Duodenal mucosa (tissue), 2 donors: Measurements from ENCODE around the gene ACSS1.

ENCODE experiments used
- H3K27ac ChIP-seq: one replicate; pipeline ENCODE4 v1.7.0; 2013; ENCODE audit warnings: low read depth, low read length
- H3K27me3 ChIP-seq, 2 donors: one replicate each; pipeline ENCODE4 v1.7.0; 2013; ENCODE audit warnings: low read length in 2 of 2, control low read depth in 1 of 2; ENCODE audit not compliant: insufficient read depth in 2 of 2, control insufficient read depth in 1 of 2
- H3K36me3 ChIP-seq, 2 donors: one replicate each; pipeline ENCODE4 v1.7.0; 2013; ENCODE audit warnings: low read length in 2 of 2, control low read depth in 1 of 2; ENCODE audit not compliant: insufficient read depth in 2 of 2, control insufficient read depth in 1 of 2
- H3K4me1 ChIP-seq, 2 donors: one replicate each; pipeline ENCODE4 v1.7.0; 2013; ENCODE audit warnings: low read length in 2 of 2, control low read depth in 1 of 2; ENCODE audit not compliant: insufficient read depth in 2 of 2, control insufficient read depth in 1 of 2
- H3K4me3 ChIP-seq, 2 donors: one replicate each; pipeline ENCODE4 v1.7.0; 2013; ENCODE audit warnings: low read length in 2 of 2, low read depth in 1 of 2
- H3K9ac ChIP-seq, 2 donors: one replicate each; pipeline ENCODE4 v1.7.0; 2013; ENCODE audit warnings: low read length in 2 of 2, low read depth in 1 of 2
- H3K9me3 ChIP-seq, 2 donors: one replicate each; pipeline ENCODE4 v1.7.0; 2013; ENCODE audit warnings: low read length in 2 of 2, control low read depth in 1 of 2; ENCODE audit not compliant: control insufficient read depth in 1 of 2

The ACSS1 gene

GRCh38 chr20:24989162-24989561 is 68.8 kb downstream of the ACSS1 start:
- Histone ChIP-seq H3K27ac (no peak overlapping the region), H3K4me3 (no peak overlapping the region), H3K9ac (no peak overlapping the region), H3K36me3 (peaks cover 0 to 6% of the 10 kb centered on the region in 2 donors), H3K9me3 (no peaks in the 10 kb centered on the region), H3K27me3 (no peaks in the 10 kb centered on the region), H3K4me1 (peaks cover 35 to 38% of the 10 kb centered on the region in 2 donors)

DNA sequence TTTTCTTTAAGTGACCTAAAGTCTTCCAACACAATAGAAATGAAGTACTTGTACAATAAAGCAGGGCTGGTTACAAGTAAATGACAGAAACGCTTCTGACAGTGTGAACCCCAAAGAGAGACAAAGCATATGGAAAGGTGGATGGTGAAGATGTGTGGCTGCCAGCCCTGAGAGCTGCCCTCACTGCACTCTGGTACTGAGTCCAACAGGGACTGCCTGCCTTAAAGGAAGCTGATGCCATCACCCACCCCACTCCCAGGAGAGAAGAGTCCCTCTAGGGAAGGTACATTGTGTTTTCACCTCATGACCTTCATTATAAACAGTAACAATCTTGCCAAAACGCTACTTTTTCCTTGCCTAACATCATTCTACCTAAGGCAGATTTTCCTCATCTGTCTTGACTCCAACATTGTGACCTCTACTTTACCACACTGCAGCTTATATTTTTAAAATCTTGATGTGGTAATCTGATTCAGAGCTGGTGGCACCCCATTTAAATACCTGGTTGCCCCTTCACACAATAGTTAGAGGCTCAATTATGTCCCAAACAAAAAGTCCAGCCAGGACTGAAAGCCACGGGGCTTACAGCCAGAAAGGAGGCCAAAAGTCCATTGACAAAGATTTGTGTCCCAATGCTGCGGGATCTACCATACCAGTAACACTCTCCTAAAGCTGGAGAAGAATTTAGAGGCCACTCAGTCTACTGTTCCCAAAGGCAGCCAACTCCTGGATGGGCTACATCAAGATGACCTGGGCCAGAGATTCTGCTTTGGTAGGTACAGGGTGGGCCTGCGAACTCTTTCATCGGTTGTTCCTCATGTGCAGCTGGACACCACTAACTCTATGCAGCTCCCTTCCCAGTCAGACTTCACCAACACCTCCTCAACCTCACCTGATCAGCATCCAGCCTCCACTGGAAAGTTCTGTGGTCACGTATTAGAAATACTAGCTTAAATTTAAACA is 69.8 kb downstream of the ACSS1 start:
- H3K27me3 ChIP-seq = no peaks in the 10 kb centered on the region
- peaks cover 28 to 35% of the 10 kb centered on the region in 2 donors for H3K4me1 ChIP-seq
- no peak overlapping the region for H3K27ac ChIP-seq

DNA sequence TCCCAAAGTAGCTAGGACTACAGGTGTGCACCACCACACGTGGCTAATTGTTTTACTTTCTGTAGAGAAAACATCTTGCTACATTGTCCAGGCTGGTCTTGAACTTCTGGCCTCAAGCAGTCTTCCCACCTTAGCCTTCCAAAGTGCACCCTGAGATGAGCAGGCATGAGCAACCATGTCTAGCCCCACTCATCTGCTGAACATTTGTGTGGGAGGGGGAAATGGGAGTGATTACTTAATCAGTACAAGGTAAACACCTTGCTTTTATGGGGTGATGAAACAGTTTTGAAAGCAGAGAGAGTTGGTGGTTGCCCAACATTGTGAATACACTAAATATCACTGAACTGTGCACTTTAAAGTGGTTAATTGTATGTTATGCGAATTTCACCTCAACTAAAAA is 70.7 kb downstream of the ACSS1 start:
- no peak overlapping the region for H3K9ac ChIP-seq
- H3K4me1 ChIP-seq = peaks cover 25 to 33% of the 10 kb centered on the region in 2 donors
- H3K27me3 ChIP-seq = no peaks in the 10 kb centered on the region
- no peak overlapping the region for H3K4me3 ChIP-seq
- no peak overlapping the region for H3K27ac ChIP-seq
- no peaks in the 10 kb centered on the region for H3K9me3 ChIP-seq
- H3K36me3 ChIP-seq = peaks cover 5 to 20% of the 10 kb centered on the region in 2 donors

More for the DNA sequence above, 69.8 kb downstream of the ACSS1 start:
- no peak overlapping the region for H3K9ac ChIP-seq
- peaks cover 2 to 10% of the 10 kb centered on the region in 2 donors for H3K36me3 ChIP-seq
- no peaks in the 10 kb centered on the region for H3K9me3 ChIP-seq
- no peak overlapping the region for H3K4me3 ChIP-seq

- Histone ChIP-seq H3K9ac (no peak overlapping the region), H3K4me1 (peaks cover 27 to 29% of the 10 kb centered on the region in 2 donors), H3K9me3 (no peaks in the 10 kb centered on the region), H3K4me3 (no peak overlapping the region), H3K27me3 (no peaks in the 10 kb centered on the region), H3K36me3 (peaks cover 5 to 25% of the 10 kb centered on the region in 2 donors), H3K27ac (no peak overlapping the region)
Measured at GRCh38 chr20:24986436-24987015, 71.4 kb downstream of the ACSS1 start.

DNA sequence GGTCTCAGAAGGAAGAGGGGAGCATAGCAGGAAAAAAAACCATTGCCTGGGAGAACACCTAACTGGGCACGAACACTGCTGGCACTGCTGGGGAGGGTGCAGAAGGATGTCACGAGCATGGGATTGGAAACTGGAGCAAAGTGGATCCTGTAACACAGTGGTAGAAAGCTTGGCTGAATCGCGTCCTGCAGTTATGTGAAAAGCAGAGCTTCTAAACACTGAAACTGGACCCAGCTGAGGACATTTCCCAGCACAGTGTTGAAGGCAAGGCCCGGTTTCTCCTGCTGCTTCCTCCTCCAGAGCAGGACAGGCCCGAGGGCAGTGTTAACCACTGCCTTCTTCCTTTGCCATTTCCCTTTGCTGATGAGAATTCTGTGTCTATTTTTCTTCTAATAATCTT is 72.1 kb downstream of the ACSS1 start:
- H3K9me3 ChIP-seq = peaks cover under 1% of the 10 kb centered on the region in 2 donors
- H3K27ac ChIP-seq = no peak overlapping the region
- H3K36me3 ChIP-seq = peaks cover 6 to 32% of the 10 kb centered on the region in 2 donors
- H3K4me3 ChIP-seq = no peak overlapping the region
- peaks cover 21 to 22% of the 10 kb centered on the region in 2 donors for H3K4me1 ChIP-seq
- no peaks in the 10 kb centered on the region for H3K27me3 ChIP-seq
- no peak overlapping the region for H3K9ac ChIP-seq

- no peak overlapping the region for H3K4me3 ChIP-seq
- H3K27ac ChIP-seq = no peak overlapping the region
- H3K4me1 ChIP-seq = peaks cover 20 to 21% of the 10 kb centered on the region in 2 donors
- no peaks in the 10 kb centered on the region for H3K27me3 ChIP-seq
- H3K9me3 ChIP-seq = peaks cover 7% of the 10 kb centered on the region in 2 donors
- H3K36me3 ChIP-seq = peaks cover 12 to 39% of the 10 kb centered on the region in 2 donors
- no peak overlapping the region for H3K9ac ChIP-seq
Measured at GRCh38 chr20:24984961-24985640, 72.8 kb downstream of the ACSS1 start.

DNA sequence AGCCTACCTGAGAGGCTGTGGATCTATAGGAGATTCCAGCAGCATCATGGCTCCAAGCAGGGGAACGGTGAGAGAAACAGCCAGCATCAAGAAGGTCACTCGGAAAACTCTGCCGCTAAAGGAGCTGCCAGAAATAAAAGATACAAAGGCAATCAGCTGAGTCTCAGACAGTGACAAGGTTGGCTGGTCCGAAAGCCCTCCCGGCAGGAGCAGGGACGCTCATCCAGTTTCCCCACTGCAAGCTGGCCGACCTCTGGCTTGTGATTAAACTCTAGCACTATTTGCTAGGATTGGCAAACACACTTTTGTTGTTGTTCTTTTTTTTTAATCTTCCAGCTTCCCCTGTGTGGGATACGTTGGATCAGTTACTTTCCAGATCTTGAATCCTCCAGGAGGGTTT is 74.0 kb downstream of the ACSS1 start:
- Histone ChIP-seq H3K9ac (no peak overlapping the region), H3K4me1 (peaks cover 20 to 21% of the 10 kb centered on the region in 2 donors), H3K27ac (no peak overlapping the region), H3K27me3 (no peaks in the 10 kb centered on the region), H3K4me3 (no peak overlapping the region), H3K9me3 (peaks cover 7 to 10% of the 10 kb centered on the region in 2 donors), H3K36me3 (peaks cover 16 to 44% of the 10 kb centered on the region in 2 donors)

DNA sequence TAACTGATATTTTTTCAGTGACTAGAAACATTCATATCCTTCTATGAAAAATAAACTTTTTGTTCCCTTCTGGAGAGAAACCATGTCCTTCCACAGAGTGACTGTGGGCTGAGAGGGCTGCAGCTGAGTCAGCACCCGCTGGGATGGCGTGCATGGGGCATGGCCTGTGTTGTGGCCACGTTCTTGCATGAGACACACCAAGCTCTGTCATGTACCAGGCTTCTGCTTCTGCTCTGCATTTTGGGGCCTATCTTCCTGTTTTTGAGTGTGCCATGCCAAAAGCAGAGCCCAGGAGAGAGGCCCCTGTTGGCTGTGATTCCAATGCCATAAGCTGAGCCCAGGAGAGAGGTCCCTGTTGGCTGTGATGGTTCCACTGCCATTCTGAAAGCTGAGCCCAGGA is 76.1 kb downstream of the ACSS1 start:
- Histone ChIP-seq H3K36me3 (peaks cover 16 to 59% of the 10 kb centered on the region in 2 donors), H3K9me3 (peaks cover 7 to 10% of the 10 kb centered on the region in 2 donors), H3K9ac (no peak overlapping the region), H3K27ac (no peak overlapping the region), H3K4me3 (no peak overlapping the region), H3K27me3 (no peaks in the 10 kb centered on the region), H3K4me1 (peaks cover 20 to 21% of the 10 kb centered on the region in 2 donors)

GRCh38 chr20:24981282-24981681 is 76.7 kb downstream of the ACSS1 start:
- peaks cover 8 to 10% of the 10 kb centered on the region in 2 donors for H3K9me3 ChIP-seq
- no peak overlapping the region for H3K4me3 ChIP-seq
- peaks cover 16 to 64% of the 10 kb centered on the region in 2 donors for H3K36me3 ChIP-seq
- no peak overlapping the region for H3K9ac ChIP-seq
- peaks cover 16 to 19% of the 10 kb centered on the region in 2 donors for H3K4me1 ChIP-seq
- no peaks in the 10 kb centered on the region for H3K27me3 ChIP-seq
- no peak overlapping the region for H3K27ac ChIP-seq
